ENCODE results near the gene TSPAN5.

Gene TSPAN5

GRCh38 chr4:98518559-98519267 is 139.7 kb downstream of the TSPAN5 start:
- TF ChIP-seq POLR2A (IDR thresholded peaks at IDR 0.05; ENCODE audit: low read depth, low read length): no peak
- no peak for DNase-seq (ENCODE audit: insufficient read length, low spot score)
- no peak for FAIRE-seq

- DNase-seq (ENCODE audit: insufficient read length, low spot score) (no peak), FAIRE-seq (no peak)
- TF ChIP-seq POLR2A (IDR thresholded peaks at IDR 0.05; ENCODE audit: low read depth, low read length): no peak
These were observed 141.0 kb downstream of the TSPAN5 start for GRCh38 chr4:98517218-98518021.

DNA sequence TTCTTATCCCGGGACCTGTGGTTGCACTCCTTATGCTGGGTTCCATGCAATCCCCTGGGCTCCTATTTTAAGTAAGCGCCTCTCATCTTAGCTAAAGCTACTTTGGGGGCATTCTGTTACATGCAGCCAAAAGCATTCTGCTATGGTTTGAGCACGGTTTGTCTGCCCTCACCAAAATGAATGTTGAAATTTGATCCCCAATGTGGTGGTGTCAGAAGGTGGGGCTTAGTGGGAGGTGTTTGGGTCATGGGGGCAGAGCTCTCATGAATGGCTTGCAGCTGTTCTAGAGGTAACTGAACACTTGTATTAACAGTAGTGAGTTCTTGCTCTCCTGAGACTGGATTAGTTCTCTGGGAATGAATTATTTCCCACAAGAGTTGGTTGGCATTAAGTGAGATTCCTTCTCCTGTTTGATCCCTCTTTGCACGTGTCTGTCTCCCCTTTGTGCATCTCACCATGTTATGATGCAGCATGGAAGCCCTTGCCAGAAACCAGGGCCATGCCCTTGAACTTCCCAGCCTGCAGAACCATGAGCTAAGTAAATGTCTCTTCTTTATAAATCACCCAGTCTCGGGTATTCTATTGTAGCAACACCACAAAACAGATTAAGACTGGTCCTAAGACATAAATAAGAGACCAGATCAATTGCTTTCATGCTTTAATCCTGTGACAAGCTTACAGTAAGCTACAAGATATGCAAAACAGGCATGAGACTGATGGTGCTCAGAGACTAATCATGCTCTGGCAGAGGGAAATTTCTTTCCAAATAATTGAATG is 141.8 kb downstream of the TSPAN5 start:
- TF ChIP-seq POLR2A (IDR thresholded peaks at IDR 0.05; ENCODE audit: low read depth, low read length): no peak
- DNase-seq (ENCODE audit: insufficient read length, low spot score) (no peak), FAIRE-seq (no peak)

DNA sequence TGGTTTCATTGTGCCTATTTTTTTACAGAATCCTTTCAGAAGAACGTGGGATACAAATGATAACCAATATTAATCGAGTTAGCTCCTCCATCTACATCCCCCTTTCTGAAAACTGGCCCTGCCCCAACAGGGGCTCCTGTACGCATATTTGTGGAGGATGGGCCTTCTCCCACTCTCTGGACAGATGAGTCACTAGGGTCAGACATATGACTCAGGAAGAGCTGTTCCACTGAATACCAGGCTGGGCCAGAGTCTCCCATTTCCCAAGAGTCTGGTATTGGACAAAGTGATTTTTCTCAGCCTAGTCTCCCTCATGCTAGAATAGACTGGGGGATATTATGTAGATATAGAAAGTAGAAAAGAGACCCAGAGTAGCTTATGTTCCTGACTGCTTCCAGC is 142.4 kb downstream of the TSPAN5 start:
- DNase-seq (ENCODE audit: insufficient read length, low spot score): peak; percentile 23
- no peak for TF ChIP-seq POLR2A (IDR thresholded peaks at IDR 0.05; ENCODE audit: low read depth, low read length)
- FAIRE-seq: no peak

DNA sequence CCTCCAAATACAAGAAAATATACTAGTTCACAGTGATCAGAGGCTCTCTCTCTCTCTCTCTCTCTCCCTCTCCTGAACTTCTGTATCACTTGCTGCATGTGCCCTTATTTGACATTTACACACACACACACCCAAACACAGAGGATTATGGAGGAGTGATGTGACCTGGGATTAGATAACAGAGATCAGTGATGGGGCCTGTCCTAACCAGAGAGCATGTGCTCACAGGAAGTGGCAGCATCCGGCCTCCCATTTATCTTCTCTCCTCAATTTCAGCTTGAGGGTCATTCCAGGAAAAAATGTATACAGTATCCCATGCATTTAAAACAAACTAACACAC is 143.0 kb downstream of the TSPAN5 start:
- no peak for TF ChIP-seq POLR2A (IDR thresholded peaks at IDR 0.05; ENCODE audit: low read depth, low read length)
- no peak for FAIRE-seq
- no peak for DNase-seq (ENCODE audit: insufficient read length, low spot score)

DNA sequence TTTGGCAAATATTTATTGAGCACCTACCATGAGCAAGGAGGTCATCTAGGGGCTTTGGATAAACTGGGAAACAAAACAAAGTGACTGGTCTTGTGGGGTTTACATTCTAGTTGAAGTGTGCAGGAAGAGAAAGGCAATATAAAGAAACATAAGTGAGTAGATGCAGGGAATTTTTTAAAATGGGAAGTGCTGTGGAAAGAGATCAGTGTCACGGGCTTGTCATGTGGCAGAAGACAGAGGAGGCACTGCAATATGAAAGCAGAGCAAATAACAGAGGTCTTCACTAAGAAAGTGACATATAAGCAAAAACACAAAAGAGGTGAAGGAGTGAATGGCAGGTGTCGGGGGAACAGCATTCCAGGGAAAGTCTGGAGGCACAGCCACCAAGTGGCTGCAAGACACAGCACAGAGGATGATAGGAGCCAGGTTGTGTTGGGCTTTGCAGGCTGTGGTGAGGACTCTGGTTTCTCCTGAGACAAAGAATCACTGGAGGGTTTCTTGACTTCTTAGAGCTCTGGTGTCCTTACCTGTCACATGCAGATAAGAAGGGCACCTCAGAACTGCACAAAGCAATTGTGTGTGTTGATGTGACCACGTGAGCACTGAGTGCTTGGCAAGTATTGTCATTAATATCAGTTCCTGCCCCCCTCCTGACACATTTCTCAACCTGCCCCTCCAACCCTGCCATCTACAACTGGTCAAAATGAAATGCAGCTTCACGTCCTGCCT is 143.5 kb downstream of the TSPAN5 start:
- no peak for FAIRE-seq
- DNase-seq (ENCODE audit: insufficient read length, low spot score): no peak
- no peak for TF ChIP-seq POLR2A (IDR thresholded peaks at IDR 0.05; ENCODE audit: low read depth, low read length)

DNA sequence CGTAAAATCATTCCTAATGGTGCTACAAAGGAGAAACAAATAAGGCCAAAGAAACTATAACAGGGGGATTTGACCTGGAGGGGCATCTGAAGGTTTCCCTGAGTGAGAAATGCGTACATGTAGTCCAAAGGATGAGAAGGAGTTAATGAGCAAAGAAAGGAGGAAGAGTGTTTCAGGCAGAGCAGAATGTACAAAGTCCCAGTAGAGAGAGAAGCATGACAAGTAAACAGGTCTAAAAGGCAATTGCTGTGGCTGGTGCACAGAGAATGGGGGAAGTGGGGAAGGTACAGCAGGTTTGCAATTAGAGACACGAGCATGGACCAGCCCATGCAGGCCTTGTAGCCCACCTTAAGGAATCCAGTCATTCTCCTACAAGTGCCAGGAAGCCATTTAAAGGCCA is 145.5 kb downstream of the TSPAN5 start:
- DNase-seq (ENCODE audit: insufficient read length, low spot score): no peak
- FAIRE-seq: no peak
- no peak for TF ChIP-seq POLR2A (IDR thresholded peaks at IDR 0.05; ENCODE audit: low read depth, low read length)

DNA sequence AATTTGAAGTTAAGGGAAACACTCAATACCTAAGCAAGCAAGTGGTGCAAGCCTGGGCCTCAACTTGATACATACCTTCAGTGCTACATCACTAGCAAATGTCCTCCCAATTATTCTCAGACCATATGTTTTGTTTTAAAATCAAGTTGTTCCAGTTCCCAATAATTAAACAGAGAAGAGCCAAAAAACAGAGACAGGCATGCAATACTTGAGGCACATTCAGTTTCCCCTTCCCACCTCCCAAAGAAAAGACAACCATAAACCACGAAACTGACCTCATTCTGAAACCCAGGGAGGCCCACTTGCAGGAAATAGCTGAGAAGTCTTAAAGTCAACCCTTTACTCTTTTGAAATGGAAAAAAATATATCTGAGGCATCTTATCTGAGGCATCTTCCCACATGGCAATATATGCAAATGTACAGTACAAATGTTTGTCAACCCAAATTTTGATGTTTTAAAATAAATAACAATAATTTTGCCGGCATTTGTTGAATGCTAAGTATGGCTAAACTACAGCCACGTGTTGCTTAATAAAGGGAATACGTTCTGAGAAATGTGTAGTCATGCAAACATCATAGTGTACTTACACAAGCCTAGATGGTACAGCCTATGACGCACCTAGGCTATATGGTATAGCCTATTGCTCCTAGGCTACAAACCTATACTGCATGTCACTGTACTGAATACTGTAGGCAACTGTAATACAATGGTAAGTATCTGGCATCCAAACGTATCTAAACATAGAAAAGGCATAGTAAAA is 147.5 kb downstream of the TSPAN5 start:
- FAIRE-seq (no peak), DNase-seq (ENCODE audit: insufficient read length, low spot score) (no peak)
- TF ChIP-seq POLR2A (IDR thresholded peaks at IDR 0.05; ENCODE audit: low read depth, low read length): no peak

DNA sequence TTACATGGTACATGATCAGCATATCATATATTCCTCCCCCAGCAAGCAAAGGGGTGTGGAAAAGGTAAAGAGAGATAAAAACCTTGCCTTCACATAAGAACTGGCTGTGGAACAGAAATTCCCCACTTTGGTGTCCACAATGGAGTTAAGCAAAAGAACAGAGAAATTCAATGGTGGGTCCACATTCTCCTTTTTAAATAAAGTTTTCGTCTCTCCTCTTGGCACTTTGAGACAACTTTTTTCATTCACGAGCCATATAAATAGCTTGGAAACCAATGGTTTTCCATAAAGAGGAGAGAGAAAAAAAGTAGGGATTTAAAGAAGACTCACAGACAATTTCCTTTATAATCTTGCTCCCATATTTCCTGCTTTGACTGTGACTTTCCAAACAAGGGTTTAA is 148.1 kb downstream of the TSPAN5 start:
- no peak for FAIRE-seq
- DNase-seq (ENCODE audit: insufficient read length, low spot score): no peak
- TF ChIP-seq POLR2A (IDR thresholded peaks at IDR 0.05; ENCODE audit: low read depth, low read length): no peak

- no peak for FAIRE-seq
- no peak for TF ChIP-seq POLR2A (IDR thresholded peaks at IDR 0.05; ENCODE audit: low read depth, low read length)
These were observed 148.7 kb downstream of the TSPAN5 start for GRCh38 chr4:98509721-98510120.

GRCh38 chr4:98508829-98509598 is 149.4 kb downstream of the TSPAN5 start:
- FAIRE-seq: no peak
- DNase-seq (ENCODE audit: insufficient read length, low spot score): no peak
- TF ChIP-seq POLR2A (IDR thresholded peaks at IDR 0.05; ENCODE audit: low read depth, low read length): no peak

More at GRCh38 chr4:98509721-98510120, 148.7 kb downstream of the TSPAN5 start:
- no peak for DNase-seq (ENCODE audit: insufficient read length, low spot score)

DNA sequence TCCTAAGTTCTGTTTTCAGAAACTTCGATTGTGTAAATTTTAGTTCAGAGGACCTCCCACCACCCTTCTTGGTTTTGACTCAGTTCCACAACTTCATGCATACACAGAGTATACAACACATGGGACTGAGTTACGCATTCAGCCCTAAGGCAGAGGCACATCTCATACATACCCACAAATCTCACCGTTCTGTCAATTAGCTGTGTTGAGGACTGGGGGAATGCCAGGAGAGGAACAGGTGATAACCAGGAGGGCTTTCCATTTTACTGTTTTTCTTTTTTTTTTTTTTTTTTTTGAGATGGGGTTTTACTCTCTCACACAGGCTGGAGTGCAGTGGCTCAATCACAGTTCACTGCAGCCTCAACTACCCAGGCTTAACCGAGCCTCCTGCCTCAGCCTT is 150.2 kb downstream of the TSPAN5 start:
- no peak for TF ChIP-seq POLR2A (IDR thresholded peaks at IDR 0.05; ENCODE audit: low read depth, low read length)
- DNase-seq (ENCODE audit: insufficient read length, low spot score) (no peak), FAIRE-seq (no peak)
